ENCODE data around the gene CDK6.

DNA sequence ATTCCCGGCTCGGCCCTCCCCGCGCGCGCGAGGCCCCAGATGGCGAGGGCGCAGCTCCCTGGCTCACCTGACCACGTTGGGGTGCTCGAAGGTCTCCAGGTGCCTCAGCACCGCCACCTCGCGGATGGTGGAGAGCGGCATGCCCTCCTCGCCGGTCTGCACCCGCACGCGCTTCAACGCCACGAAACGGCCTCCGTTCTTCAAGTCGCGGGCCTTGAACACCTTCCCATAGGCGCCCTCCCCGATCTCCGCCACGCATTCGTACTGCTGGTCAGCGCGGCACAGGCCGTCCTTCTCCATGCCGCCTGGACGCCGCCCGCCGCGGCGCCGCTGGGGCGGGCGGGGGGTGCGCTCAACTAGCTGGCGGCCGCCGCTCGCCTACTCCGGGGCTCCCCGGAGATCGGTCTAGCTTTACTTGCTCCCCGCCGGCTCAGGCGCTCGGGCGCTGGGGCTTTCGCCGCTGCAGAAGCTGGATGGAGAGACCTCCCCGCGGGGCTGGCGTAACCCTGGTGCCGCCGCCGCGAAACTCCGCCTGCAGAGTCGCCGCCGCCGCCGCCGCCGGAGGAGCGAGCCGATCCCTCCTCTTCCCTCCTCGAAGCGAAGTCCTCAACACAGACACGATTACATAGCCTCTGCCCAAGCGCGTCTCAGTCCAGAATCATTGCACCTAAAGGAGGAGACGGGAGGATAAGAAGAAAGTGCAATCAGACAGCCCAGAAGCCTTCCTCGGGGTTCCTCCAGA lies 3.2 kb downstream of the CDK6 start:
- TF ChIP-seq, protein P1, sequence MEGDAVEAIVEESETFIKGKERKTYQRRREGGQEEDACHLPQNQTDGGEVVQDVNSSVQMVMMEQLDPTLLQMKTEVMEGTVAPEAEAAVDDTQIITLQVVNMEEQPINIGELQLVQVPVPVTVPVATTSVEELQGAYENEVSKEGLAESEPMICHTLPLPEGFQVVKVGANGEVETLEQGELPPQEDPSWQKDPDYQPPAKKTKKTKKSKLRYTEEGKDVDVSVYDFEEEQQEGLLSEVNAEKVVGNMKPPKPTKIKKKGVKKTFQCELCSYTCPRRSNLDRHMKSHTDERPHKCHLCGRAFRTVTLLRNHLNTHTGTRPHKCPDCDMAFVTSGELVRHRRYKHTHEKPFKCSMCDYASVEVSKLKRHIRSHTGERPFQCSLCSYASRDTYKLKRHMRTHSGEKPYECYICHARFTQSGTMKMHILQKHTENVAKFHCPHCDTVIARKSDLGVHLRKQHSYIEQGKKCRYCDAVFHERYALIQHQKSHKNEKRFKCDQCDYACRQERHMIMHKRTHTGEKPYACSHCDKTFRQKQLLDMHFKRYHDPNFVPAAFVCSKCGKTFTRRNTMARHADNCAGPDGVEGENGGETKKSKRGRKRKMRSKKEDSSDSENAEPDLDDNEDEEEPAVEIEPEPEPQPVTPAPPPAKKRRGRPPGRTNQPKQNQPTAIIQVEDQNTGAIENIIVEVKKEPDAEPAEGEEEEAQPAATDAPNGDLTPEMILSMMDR (IDR thresholded peaks at IDR 0.05; ENCODE audit: low read depth, low read length, missing input control): peak; percentile 81
- TF ChIP-seq, protein P2, sequence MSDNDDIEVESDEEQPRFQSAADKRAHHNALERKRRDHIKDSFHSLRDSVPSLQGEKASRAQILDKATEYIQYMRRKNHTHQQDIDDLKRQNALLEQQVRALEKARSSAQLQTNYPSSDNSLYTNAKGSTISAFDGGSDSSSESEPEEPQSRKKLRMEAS (IDR thresholded peaks at IDR 0.05): no peak
- TF ChIP-seq TAF1 (conservative IDR thresholded peaks at IDR 0.05) (no peak), ATF3 (IDR thresholded peaks at IDR 0.05) (no peak), RAD21 (IDR thresholded peaks at IDR 0.05) (peak; percentile 79 to 89), EGR1 (IDR thresholded peaks at IDR 0.05; ENCODE audit: low read depth in 2 of 2) (no peak), RXRA (IDR thresholded peaks at IDR 0.05) (no peak), NR2F2 (IDR thresholded peaks at IDR 0.05) (no peak), GABPA (IDR thresholded peaks at IDR 0.05 in 1 of 2, conservative IDR thresholded peaks at IDR 0.05 in 1 of 2) (no peak), REST (IDR thresholded peaks at IDR 0.05) (no peak), YY1 (IDR thresholded peaks at IDR 0.05) (peak; percentile 25)
- TF ChIP-seq, protein P3, sequence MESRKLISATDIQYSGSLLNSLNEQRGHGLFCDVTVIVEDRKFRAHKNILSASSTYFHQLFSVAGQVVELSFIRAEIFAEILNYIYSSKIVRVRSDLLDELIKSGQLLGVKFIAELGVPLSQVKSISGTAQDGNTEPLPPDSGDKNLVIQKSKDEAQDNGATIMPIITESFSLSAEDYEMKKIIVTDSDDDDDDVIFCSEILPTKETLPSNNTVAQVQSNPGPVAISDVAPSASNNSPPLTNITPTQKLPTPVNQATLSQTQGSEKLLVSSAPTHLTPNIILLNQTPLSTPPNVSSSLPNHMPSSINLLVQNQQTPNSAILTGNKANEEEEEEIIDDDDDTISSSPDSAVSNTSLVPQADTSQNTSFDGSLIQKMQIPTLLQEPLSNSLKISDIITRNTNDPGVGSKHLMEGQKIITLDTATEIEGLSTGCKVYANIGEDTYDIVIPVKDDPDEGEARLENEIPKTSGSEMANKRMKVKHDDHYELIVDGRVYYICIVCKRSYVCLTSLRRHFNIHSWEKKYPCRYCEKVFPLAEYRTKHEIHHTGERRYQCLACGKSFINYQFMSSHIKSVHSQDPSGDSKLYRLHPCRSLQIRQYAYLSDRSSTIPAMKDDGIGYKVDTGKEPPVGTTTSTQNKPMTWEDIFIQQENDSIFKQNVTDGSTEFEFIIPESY (IDR thresholded peaks at IDR 0.05): no peak

Data from liver (tissue), 3 donors.